Measurements from ENCODE around the gene GP1BA. TPM values are rescaled to one million over a fixed set of nuclear protein-coding genes. Genes with fewer than 3 reads are reported as not detected.
A peak's percentile ranks its signal among the peaks of the same experiment; 100 is the strongest.

GP1BA gene
- total and polyA plus RNA-seq, 2 of the 8 experiments (the other 6 are each of a cell fraction or from before 2014, with no cell fraction given) = not detected

DNA sequence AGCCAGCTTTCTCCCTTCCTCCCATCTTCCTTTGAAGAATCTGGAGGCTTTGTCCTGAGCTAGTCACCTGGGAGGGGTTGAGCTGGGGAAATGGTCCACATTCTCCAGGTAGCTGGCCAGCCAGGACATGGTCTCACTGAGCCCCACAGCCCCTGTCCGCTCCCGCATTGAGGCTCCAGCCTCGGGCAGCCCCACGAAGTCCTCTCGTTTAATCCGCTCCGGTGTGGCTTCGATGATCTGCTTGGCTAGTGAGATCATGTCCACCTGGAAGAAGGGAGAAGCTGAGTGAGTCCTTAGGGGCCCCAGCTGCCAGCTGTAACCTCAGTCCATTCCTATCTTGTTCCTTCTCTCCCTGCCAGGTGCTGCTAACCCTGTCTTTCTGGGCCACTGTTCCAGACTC lies 38.2 kb downstream of the GP1BA start:
- FAIRE-seq (no peak), DNase-seq (ENCODE audit: low read depth in 1 of 2, low spot score in 2 of 2) (no peak)
- H4K91ac ChIP-seq (replicated peaks; ENCODE audit: insufficient read length, low read length) = no peak overlapping the region
- H2BK15ac ChIP-seq (ENCODE audit: low read length) = no peak overlapping the region
- H3K4ac ChIP-seq (replicated peaks; ENCODE audit: insufficient read length, low read depth, low read length) = no peak overlapping the region
- no peak overlapping the region for H2BK120ac ChIP-seq (replicated peaks; ENCODE audit: low read depth, low read length)
- peaks cover 0 to 27% (median 15%) of the 10 kb centered on the region in 4 experiments; a peak in 5 of 7 replicates for H3K27me3 ChIP-seq (replicated peaks in 1 of 4; ENCODE audit: control insufficient read depth in 3 of 4, extremely low read depth in 1 of 4, insufficient read depth in 3 of 4, low read length in 3 of 4)
- H3K36me3 ChIP-seq (ENCODE audit: control insufficient read depth in 2 of 4, insufficient read depth in 4 of 4, low read length in 3 of 4) = peaks cover 0 to 11% (median 0%) of the 10 kb centered on the region in 4 experiments; a peak in 1 of 8 replicates
- peaks cover 3% of the 10 kb centered on the region; the same call in 1 of the 2 replicates for H3K79me1 ChIP-seq (ENCODE audit: low read depth, low read length)
- 0 out of 2 replicates have a peak overlapping the region, but pooled peaks have one; percentile 30 for H2AK5ac ChIP-seq (ENCODE audit: low read depth, low read length)
- H3K9ac ChIP-seq (replicated peaks in 1 of 4; ENCODE audit: extremely low read depth in 1 of 4, low read depth in 3 of 4, low read length in 3 of 4) = no peak overlapping the region
- no peak overlapping the region; a peak in 1 of 4 replicates for H3K4me2 ChIP-seq (ENCODE audit: insufficient read depth in 1 of 2, low read depth in 2 of 2, low read length in 2 of 2)
- H3K9me3 ChIP-seq (ENCODE audit: insufficient read depth in 2 of 2, low read depth in 1 of 2, low read length in 1 of 2) = no peaks in the 10 kb centered on the region
- H4K8ac ChIP-seq (ENCODE audit: extremely low read depth, insufficient read depth, low read length) = no peak overlapping the region
- CTCF ChIA-PET (ENCODE audit: partially characterized antibody) = interaction anchor here (1.2 to 6.2 kb wide), 6 partner anchors 10 to 61 kb away, joined by 3 to 31 read pairs (median 13); partner anchors contain the start of gene CAMTA2
- H4K5ac ChIP-seq (ENCODE audit: insufficient read length, low read depth, low read length) = no peak overlapping the region
- 97% methylated on average over 8 of the region's 8 CpGs; no CpG with 5 or more reads in 1 of the 2 experiments for WGBS, 2 experiments (ENCODE audit: extremely low coverage in 1 of 2, insufficient coverage in 1 of 2, insufficient read length in 1 of 2, insufficient replicate concordance in 2 of 2, low coverage in 1 of 2, low lambda C conversion rate in 2 of 2, missing lambda C conversion rate in 1 of 2)
- no peak overlapping the region for H3K14ac ChIP-seq (ENCODE audit: insufficient read length)
- H4K20me1 ChIP-seq (replicated peaks in 1 of 2; ENCODE audit: control insufficient read depth in 1 of 2, insufficient read depth in 2 of 2, low read length in 2 of 2) = peaks cover 2 to 11% of the 10 kb centered on the region in 2 experiments
- H3K56ac ChIP-seq (replicated peaks; ENCODE audit: insufficient read length, low read depth, low read length) = no peak overlapping the region
- H3K27ac ChIP-seq (ENCODE audit: low read depth, low read length) = no peak overlapping the region
- no peak overlapping the region for H3K23ac ChIP-seq (ENCODE audit: insufficient read length)
- no peak overlapping the region for H3K18ac ChIP-seq (ENCODE audit: extremely low read depth, low read length)
- no peak overlapping the region for H2AFZ ChIP-seq (ENCODE audit: low read length)
- POLR2A ChIA-PET (ENCODE audit: partially characterized antibody) = interaction anchor here (1.0 to 32.4 kb wide), 5 partner anchors 8 to 108 kb away, joined by 3 to 987 read pairs (median 62); partner anchors contain the start of genes CAMTA2, ENO3, PFN1 and RNF167
- H2BK12ac ChIP-seq (ENCODE audit: low read depth, low read length) = no peak overlapping the region
- H2BK20ac ChIP-seq (ENCODE audit: low read length) = no peak overlapping the region
- H3K4me3 ChIP-seq (ENCODE audit: extremely low read depth in 1 of 4, insufficient read depth in 2 of 4, low read depth in 3 of 4, low read length in 4 of 4) = no peak overlapping the region
- H3K79me2 ChIP-seq (ENCODE audit: control insufficient read depth in 1 of 2, insufficient read depth in 2 of 2, low read length in 2 of 2) = peaks cover 0 to 15% of the 10 kb centered on the region in 2 experiments; a peak in 2 of 4 replicates
- H3K23me2 ChIP-seq (ENCODE audit: low read depth, low read length) = peaks cover 19% of the 10 kb centered on the region; the same call in 1 of the 2 replicates
- no peak overlapping the region for H2BK5ac ChIP-seq (ENCODE audit: low read depth, low read length)
- peaks cover 2 to 16% (median 9%) of the 10 kb centered on the region in 4 experiments for H3K4me1 ChIP-seq (replicated peaks in 1 of 4; ENCODE audit: control insufficient read depth in 3 of 4, insufficient read depth in 4 of 4, low read length in 3 of 4)
- TF ChIP-seq, protein P1, sequence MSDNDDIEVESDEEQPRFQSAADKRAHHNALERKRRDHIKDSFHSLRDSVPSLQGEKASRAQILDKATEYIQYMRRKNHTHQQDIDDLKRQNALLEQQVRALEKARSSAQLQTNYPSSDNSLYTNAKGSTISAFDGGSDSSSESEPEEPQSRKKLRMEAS (IDR thresholded peaks at IDR 0.05) = no peak
- TF ChIP-seq SRF (IDR thresholded peaks at IDR 0.05; ENCODE audit: low read depth, low read length) (no peak), EZH2 (IDR thresholded peaks at IDR 0.05; ENCODE audit: low read depth, low read length, severe bottlenecking) (no peak), SUZ12 (IDR thresholded peaks at IDR 0.05; ENCODE audit: low read length) (no peak), RAD21 (IDR thresholded peaks at IDR 0.05 in 1 of 2, conservative IDR thresholded peaks at IDR 0.05 in 1 of 2; ENCODE audit: low read depth in 2 of 2, low read length in 2 of 2) (no peak), SIRT6 (IDR thresholded peaks at IDR 0.05; ENCODE audit: low read length) (no peak), SP4 (IDR thresholded peaks at IDR 0.05; ENCODE audit: low read length) (no peak), GTF2F1 (IDR thresholded peaks at IDR 0.05; ENCODE audit: borderline replicate concordance, low read depth, low read length) (no peak), RBBP5 (IDR thresholded peaks at IDR 0.05; ENCODE audit: borderline replicate concordance, low read depth, low read length) (no peak)
- TF ChIP-seq, protein P2, sequence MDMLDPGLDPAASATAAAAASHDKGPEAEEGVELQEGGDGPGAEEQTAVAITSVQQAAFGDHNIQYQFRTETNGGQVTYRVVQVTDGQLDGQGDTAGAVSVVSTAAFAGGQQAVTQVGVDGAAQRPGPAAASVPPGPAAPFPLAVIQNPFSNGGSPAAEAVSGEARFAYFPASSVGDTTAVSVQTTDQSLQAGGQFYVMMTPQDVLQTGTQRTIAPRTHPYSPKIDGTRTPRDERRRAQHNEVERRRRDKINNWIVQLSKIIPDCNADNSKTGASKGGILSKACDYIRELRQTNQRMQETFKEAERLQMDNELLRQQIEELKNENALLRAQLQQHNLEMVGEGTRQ (IDR thresholded peaks at IDR 0.05; ENCODE audit: low read length) = no peak
- TF ChIP-seq, protein P3, sequence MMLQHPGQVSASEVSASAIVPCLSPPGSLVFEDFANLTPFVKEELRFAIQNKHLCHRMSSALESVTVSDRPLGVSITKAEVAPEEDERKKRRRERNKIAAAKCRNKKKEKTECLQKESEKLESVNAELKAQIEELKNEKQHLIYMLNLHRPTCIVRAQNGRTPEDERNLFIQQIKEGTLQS (IDR thresholded peaks at IDR 0.05; ENCODE audit: insufficient read depth, low read depth, low read length) = no peak
